ENCODE data around the gene PLXDC2.

DNA sequence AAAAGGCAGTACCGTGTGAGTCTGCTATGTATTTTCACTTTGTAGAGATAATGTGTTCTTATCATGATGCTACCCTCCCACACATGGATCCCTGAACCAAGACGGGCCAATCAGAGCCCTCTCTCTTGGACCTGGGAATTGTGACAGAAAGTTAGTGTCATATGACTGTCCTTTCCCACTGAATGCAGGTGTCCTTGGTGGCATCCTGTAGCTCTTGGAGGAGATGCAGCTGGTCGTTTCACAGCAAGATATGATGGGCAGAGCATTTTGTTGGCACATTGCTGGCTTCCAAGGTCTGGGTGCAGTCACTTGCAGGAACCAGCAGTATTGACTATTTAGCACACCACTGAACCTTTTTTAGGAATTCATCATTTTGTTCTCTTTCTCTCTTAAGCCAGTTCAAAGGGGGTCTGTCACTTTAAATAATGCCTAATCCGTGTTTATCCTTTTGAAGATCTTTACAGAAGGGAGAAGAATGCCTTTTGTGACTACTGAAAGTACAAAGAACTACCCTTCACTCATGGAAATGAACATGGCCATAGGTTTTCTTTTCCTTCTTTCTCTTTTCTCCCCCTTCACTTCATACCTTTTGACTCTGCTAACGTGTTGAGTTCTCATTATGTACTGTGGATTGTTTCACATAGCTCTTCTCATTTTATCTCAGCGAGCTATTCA is 125.1 kb downstream of the PLXDC2 start:
- no peak for TF ChIP-seq POLR2AphosphoS5 (IDR thresholded peaks at IDR 0.05; ENCODE audit: low read depth, low read length)
- no peak for TF ChIP-seq TAF1 (IDR thresholded peaks at IDR 0.05; ENCODE audit: borderline replicate concordance, low read depth, low read length)
- no peak for TF ChIP-seq POLR2A (IDR thresholded peaks at IDR 0.05; ENCODE audit: low read depth, low read length)

Data from GM12892 (cell line).